Stimulated activated CD8-positive, alpha-beta memory T cell treated with anti-CD3 and anti-CD28 coated beads, Interleukin-7, amount 100 ng/mL, for 48 hours (primary cell): ENCODE results near the gene BAHCC1.

Experiments used
- DNase-seq, 2 donors: peaks; one replicate each; pipeline ENCODE4 v3.0.0-alpha.2; 2020; ENCODE audit warnings: low read depth in 1 of 2; ENCODE audit errors: extremely low read depth in 1 of 2

The BAHCC1 gene

DNA sequence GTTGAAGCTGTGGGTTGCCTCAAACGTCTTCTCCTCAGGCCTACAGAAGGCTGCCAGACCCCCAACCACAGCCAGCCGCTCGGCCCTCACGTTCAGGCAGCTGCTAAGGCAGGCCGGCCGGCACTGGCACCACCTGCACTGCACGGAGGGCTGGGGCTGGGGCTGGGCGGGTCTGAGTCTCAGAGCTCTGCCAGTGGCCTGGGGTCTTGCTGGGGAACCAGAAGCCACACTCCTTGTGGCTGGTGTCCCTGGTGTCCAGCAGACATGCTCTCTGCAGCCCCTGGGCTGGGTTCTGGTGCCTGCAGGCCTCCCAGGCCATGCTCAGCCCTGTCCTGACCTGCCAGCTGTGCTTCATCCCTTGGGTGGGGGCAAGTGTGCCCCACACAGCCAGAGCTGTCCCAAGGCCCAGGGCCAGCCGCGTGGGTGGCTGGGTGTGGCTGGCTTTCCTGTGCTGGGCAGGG, 42.0 kb downstream of the BAHCC1 start:
- DNase-seq: no peak

DNA sequence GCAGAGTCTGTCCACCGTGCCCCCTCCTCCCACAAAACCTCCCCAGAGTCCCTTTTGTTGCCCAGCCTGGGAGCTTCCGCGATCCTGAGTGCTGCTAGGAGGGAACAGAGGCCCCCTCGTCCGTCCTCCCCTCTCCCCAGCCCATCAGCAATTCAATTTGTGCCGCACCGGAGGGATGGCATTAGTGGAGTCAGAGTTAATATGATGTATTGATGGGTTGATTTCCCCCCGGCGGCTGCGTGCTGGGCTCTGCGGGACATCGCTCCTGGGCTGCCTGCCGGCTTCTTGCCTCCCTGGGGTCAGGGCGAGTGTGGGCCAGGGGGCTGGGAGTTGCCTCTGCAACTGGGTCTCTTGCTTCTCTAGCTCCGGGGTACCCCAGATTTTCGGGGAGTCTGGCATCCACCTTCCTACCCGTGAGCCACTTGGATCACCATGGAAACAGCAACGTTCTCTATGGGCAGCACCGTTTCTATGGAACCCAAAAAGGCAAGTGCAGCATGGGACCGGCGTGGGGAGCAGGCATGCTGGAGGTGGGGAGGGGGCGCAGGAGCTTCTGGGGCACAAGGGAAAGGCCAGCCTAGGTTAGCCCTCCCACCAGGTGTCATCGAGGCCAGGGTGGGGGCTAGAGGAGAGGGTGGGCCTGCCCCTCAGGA, 42.9 kb downstream of the BAHCC1 start:
- DNase-seq: no peak

DNA sequence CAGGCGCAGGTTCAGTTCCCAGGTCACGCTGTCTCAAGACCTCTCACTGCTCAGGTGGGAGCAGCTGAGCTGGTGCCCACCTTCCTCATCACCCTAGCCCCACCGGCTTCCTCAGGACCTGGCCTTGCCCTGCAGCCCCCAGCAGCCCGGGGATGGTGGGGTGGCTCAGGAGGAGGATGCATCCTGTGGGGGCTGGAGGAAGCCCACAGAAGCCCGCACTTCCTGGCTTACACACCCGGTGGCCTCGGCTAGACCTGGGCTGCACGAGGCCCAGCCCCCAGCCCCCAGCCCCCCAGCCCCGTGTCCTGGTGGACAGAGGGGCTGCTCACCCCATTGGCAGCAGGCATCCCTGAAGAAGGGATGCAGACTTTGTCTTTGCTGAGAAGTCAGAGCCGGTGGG, 43.4 kb downstream of the BAHCC1 start:
- DNase-seq: no peak

DNA sequence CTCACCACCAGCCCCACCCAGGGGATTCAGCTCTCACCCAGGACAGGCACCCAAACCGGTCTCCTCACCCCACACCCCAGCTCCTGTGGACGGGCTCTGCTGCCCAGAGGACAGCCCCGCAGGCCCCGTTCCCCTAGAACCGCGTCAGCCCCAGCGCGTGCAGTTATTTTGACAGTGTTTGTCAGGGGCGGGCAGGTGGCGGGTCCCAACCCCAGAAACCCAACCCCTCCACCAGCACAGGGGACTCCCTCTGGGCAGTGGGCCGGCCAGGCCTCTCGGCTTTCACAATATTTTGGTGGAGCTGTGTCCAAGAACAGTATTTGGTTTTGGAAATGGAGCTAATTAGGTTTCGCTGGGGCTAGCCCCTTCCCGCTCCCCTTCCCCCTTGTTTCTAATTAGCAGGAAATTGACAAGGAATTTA, 44.8 kb downstream of the BAHCC1 start:
- DNase-seq: no peak

DNA sequence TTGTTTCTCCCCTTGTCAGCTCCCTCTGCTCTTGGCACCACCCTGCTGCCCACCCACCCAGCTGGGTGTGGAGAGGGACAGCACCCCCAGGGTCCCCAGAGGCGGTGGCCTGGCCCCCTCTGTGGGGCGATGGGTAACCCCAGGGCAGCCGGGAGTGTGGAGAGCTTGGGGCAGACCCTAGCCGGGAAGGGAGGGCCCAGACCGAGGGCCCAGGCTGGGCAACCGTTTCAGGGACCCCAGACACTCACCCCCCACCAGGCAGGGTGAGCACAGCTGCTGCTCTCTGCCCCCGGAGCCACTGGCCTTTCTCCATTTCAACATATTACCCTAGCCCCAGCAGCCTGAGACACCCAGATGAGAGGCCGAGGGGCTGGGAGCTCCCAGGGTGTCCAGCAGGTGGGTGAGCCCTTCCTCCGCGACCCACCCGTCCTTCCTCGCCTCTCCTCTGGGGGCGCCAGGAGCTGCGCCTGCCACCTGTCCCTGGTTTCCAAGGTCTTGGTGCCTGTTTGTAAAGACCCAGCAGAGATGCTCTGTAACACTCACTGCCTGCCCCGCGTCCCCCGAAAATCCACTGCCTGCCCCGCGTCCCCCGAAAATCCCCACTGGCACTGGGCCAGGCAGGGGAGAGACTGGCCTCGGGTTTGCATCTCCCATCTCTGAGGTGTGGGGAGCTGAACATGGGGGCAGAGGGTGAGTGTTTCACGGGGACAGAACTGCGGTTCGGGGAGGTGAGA, 45.4 kb downstream of the BAHCC1 start:
- DNase-seq: no peak

DNA sequence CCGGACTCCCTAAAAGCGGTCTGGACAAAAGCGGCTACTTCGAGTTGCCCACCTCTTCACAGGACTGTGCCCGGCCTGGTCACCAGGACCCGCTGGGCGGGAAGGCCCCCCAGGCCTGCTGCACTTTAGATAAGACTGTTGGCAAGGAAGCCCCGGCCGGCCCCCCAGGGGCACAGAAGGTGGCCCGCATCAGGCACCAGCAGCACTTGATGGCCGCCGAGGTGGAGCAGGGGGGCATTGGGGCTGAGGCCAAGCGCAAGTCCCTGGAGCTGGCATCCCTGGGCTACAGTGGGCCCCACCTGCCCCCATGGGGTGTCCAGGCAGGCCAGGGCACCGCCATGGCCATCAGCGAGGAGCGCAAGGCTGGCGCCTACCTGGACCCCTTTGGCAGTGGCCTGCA, 47.5 kb downstream of the BAHCC1 start:
- no peak for DNase-seq

DNA sequence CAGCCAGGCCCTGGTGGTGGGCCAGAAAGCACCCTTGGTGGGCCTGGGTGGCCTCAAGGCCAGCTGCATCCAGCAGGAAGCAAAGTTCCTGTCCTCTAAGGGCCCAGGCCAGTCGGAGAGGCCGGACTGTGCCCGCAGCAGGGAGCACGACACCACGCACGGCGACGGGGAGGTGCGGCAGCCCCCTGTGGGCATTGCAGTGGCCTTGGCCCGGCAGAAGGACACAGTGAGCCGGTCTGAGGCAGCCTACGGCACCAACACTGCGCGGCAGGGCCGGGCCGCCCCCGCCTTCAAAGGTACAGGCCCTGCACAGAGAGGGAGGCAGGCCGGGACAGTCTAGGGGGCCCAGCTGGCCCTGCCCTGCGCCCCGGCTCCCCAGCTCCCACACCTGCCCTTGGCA, 48.0 kb downstream of the BAHCC1 start:
- no peak for DNase-seq

DNA sequence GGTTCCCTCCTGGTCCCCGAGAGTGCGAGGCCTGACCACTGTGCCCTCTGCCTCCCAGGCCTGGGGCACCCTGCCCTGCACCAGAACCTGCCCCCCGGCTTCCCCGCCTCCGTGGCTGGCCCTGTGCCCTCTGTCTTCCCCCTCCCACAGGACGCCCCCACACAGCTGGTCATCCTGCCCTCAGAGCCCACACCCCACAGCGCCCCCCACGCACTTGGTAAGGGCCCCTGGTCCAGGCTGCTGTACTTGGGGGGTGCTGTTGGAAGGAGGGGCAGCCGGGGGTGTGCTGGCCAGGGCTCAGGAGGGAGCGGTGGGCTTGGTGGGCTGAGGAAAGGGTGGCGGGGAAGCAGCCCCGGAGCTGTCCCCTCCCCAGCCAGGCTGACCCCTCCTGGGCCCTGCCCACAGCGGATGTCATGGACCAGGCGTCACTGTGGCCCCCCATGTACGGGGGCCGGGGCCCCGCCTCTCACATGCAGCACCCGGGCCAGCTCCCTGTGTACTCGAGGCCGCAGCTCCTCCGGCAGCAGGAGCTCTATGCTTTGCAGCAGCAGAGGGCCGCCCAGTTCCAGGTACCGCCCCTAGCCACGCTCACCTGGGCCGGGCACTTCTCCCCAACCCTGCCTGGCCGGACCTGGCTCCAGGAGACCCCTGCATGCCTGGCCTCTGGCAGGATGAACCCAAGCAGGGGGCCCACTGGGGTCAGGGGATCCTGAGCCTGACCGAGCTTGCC, 49.5 kb downstream of the BAHCC1 start:
- no peak for DNase-seq

DNA sequence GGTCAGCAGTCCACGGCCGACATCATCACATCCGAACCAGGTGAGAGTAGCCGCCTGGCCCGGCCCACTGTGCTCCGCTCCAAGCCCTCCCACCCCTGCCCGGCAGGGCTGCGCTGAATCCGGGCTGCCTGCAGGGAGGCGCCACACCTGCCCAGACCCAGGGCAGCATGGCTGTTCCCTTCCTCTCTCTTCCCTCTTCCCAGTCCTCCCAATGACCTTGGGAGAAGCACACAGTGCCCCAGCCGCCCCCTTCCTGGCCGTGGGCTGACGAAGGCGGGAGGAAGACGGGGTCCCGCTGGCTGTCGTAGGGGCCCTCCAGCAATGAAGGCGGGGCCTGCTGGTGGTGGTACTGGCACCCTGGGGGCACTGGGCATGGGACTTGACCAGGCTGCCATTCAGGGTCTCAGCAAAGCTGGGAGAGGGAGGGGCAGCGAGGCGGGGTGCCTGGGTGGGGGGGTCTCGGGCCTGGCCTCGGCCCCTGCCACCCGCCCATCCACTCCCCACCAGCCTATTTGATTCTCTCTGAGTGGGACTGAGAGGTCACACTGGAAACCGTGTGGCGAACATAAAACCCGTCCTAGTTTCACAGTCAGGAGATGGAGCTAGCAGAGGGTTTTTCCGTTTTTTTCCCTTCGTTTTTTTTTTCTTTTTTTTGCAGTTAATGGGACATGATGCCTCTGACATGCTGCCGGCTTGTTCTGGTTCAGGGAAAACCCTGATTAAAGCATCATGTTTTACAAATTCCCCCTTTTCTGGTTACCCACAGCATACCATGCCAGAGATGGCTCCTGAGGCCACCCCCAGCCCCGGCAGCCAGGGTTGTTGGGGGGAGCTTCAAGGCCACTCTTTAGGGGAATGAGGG, 50.6 kb downstream of the BAHCC1 start:
- no peak for DNase-seq

DNA sequence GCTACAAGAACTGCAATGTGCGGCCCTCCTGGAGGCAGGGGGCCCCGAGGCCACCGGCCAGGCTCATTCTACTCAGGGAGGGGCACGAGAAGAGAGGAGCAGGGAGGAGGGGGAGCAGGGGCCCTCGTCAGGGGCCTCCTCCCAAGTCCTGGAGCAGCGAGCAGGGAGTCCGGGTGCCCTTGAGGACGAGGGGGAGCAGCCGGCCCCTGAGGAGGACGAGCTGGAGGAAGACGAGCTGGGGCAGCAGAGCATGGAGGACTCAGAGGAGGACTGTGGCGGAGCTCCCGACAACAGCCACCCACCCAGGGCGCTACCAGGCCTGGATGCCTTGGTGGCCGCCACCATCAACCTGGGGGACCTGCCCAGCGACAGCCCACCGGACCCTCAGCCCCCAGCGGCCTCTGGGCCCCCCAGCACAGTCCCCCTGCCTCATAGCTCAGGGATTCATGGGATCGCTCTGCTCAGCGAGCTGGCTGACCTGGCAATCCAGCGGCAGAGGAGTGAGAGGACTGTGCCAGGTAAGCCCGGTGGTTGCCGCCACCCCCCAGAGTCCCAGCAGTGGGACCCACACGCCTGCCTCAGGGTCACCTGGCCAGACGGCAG, 52.2 kb downstream of the BAHCC1 start:
- DNase-seq: no peak

DNA sequence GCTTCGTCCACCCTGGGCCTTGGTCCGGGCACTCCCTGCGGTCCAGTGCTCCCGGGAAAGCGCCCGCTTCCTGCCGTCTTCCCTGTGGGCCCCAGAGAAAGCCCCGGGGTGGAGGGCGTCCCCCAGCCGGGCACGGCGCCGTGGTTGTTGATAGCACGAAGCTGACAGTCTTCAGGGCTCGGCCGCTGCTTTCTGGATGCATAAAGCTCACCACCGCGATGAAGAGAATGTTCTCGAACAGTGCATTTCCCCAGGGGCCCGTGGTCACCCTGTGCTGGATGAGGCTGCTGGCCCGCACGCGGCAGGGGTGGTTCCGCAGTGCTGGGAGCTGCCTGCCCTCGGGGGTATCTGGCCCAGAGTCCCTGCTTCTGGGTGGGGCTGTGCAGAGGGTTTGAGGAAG, 53.2 kb downstream of the BAHCC1 start:
- no peak for DNase-seq

DNA sequence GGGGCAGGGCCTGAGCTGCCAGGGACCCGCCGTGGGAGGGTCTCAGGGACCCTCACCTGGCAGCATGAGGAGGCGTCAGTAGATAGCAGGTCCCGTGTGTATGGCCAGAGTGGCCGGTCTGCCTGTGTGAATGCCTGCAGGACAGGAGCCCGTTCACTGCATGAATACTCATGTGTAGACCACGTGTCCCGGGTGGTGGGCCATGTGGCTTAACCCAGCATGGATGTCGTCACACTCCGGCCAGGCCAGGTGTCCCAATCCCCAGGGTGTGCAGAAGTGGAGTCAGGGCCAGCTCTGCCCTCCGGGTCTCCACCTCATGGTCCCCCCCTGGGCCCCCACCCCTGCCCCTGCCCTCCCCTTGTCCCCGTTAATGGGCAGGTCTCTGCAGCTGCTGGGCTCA, 53.7 kb downstream of the BAHCC1 start:
- DNase-seq: no peak

DNA sequence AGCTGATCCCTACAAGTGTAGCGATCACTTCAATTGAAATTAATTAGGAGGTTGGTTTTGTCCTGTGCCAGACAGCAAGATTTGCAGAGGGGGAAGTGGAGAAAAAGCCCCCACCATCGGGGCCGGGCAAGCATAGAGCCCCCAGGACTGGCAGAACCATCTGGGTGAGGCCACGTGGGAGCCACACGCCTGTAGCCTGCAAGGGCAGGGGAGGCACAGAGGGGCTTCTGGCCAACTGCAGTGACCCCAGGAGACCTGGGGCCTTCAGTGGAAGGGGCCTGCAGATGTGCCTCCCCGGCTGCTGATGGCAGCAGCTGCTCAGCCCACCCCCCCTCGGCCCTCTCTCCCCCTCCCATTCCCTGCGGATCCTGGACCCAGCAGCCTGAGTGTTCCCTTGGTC, 54.1 kb downstream of the BAHCC1 start:
- no peak for DNase-seq

DNA sequence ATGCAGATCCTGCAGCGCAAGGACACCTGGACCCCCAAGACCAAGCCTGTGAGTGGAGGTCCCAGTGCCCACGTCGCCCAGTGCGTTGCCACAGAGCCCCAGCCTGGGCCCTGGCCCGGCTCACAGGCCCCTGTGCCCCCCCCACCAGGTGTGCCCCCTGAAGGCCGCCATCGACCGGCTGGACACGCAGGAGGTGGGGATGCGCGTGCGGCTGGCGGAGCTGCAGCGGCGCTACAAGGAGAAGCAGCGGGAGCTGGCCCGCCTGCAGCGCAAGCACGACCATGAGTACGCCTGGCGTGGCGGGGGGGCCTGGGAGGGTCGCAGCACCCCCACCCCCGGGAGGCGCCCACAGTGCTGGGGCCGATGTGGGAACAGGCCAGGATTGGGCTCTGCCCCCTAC, 56.6 kb downstream of the BAHCC1 start:
- DNase-seq: no peak

DNA sequence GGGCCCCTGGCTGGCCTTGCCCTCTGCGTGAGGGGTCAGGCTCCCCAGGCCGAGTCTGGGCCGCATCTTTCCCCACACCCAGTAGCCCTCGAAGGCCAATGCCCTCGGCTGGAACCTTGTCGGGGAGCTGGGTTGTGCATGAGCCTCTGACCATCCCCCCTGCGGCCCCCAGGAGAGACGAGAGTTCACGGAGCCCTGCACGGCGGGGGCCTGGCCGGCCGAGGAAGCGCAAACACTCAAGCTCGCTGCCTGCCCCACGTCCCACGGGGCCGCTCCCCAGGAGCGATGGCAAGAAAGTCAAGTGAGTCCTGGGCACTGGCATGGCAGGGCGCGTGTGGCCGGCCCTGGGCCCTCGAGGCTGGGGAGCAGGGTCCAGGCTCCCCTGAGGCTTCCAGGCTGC, 57.3 kb downstream of the BAHCC1 start:
- DNase-seq: no peak

DNA sequence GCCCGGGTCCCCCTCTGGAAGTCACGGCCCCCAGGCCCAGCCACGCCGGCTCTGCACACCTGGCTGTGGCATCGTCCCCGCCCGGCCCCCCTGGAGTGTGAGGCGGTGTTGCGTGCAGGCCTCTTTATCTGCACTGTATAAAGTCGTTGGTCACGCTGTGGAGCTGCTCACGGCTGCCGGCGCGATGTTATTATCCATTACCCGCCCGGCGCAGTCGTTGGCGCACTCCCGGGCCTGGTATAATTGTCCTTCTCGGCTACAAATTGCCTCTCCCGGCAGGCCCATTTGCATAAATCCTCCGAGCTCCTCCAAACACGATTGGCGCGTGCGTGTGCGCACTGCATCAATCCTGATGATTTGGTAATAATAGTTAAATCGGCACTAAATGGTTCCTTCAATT, 57.8 kb downstream of the BAHCC1 start:
- no peak for DNase-seq

DNA sequence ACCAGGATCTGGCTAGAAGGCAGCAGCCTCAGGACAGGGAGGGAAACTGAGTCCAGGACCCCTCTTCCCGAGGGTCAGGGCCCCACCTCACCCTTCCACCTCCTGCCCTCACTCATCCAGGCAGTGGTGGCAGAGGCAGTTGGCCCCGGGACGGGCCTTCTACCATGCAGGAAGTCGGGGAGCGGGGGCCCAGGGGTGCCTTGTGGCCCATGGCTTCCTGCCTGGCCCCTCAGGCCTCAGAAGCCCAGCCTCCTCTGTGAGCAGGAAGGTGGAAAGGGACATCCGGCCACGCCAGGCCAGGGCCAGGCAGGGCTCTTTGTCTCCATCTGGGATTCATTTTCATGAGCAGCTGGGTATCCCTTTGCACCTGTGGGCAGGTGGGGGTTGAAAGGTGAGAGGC, 58.5 kb downstream of the BAHCC1 start:
- no peak for DNase-seq

DNA sequence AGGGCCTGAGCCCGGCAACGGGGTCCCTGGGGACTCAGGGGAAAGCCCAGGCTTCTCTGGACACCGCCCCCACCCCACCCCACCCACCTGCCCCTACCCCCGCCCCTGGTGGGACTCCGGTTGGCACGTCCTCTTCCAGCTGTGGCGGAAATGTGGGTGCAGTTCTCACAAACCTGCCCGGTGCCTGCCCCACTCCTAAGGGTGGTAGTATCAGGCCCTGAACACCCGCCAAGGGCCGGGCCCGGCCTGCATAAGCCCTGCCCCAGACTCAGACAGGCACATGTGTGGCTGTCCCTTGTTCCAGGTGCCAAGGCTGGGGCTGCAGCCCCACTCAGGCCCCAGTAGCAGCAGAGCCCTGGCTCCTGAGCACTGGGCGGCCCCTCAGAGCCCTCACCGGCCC, 59.2 kb downstream of the BAHCC1 start:
- DNase-seq: no peak

DNA sequence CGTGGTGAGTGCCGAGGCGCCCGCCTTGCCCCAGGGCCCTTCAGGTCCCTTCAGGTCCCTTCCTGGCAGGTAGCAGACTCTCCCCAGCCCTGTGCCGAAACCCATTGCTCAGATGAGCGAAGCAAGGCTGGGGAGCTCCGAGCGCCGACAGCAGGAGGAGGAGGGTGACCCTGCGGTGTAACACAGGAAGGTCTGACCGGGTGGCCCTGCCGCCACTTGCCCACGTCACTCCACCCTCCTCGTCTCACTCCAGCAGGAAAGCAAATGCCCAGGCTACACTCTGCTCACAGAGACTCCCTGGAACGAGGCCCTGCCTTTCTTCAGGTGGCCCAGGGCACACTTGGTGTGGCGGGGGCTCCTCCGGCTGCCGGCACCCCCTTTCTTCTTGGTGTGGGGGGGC, 60.1 kb downstream of the BAHCC1 start:
- no peak for DNase-seq

DNA sequence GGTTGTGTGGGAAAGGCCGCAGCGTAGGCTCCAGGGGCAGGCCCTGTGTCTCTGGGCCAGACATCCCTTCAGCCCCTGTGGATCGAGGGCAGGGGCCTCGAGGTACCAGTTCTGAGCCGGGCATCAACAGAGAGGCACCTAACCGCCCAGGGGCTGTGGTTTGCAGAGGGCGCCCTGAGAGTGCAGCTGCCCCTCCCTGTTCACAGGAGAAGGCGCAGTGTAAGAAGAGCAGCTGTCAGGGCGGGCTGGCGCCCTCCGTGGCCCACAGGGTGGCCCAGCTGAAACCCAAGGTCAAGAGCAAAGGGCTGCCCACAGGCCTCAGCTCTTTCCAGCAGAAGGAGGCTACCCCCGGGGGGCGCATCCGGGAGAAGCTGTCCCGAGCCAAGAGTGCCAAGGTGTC, 60.8 kb downstream of the BAHCC1 start:
- DNase-seq: no peak

DNA sequence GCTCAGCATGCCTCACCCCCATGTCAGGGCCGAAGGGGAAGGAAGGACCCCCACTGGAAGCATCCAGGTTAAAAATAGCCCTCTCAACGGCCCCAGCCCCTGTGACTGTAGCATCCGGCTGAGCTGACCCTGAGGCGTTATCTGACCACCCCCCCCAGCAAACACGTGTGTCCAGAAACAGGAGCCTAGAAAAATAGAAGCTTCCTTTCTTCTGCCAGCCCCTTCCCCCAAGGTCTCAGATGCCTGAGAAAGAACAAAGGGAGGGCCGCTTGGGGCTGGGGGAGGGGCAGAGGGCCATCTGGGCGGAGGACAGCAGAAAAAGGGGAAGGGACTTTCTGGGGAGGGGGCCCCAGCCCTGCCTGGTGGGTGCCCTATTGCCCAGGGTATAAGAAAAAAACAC, 61.5 kb downstream of the BAHCC1 start:
- DNase-seq: no peak
